Effector memory CD4-positive, alpha-beta T cell (primary cell): ENCODE data around the gene ZNF385D.

ENCODE experiments used
- DNase-seq, 3 donors: peaks; one replicate each; pipeline ENCODE4 v3.0.0-alpha.2; 2020
- H3K27ac ChIP-seq: 2 replicates; pipeline ENCODE4 v1.7.0; 2013; ENCODE audit warnings: mild to moderate bottlenecking, low read length, moderate library complexity; ENCODE audit not compliant: insufficient read depth, poor library complexity, severe bottlenecking
- H3K27me3 ChIP-seq: replicated peaks from 2 replicates; pipeline ENCODE4 v1.7.0; 2013; ENCODE audit warnings: mild to moderate bottlenecking, low read length; ENCODE audit not compliant: insufficient read depth, control insufficient read depth, poor library complexity, severe bottlenecking
- H3K36me3 ChIP-seq: 2 replicates; pipeline ENCODE4 v1.7.0; 2013; ENCODE audit warnings: mild to moderate bottlenecking, low read length, moderate library complexity; ENCODE audit not compliant: control insufficient read depth, insufficient read depth
- H3K4me1 ChIP-seq: 2 replicates; pipeline ENCODE4 v1.7.0; 2013; ENCODE audit warnings: low read length, mild to moderate bottlenecking; ENCODE audit not compliant: control insufficient read depth, insufficient read depth, poor library complexity, severe bottlenecking
- H3K4me3 ChIP-seq: 2 replicates; pipeline ENCODE4 v1.7.0; 2013; ENCODE audit warnings: low read length, low read depth, mild to moderate bottlenecking; ENCODE audit not compliant: insufficient read depth, poor library complexity, severe bottlenecking
- H3K9me3 ChIP-seq: 2 replicates; pipeline ENCODE4 v1.7.0; 2013; ENCODE audit warnings: mild to moderate bottlenecking, low read length, moderate library complexity; ENCODE audit not compliant: control insufficient read depth

ZNF385D gene

DNA sequence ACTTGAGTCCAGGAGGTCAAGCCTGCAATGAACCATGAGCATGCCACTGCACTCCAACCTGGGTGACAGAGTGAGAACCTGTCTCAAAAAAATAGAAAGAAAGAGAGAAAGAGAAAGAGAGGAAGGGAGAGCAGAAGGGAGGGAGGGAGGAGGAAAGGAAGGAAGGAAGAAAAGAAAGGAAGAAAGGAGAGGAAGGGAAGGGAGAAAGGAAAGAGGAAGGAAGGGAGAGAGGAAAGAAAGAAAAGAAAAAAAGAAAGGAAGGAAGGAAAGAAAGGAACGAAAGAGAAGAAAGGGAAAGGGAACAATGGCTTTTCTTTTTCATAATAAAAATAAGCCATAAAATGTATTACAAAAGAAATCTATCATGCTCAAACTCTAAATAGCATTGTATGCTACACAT lies 116.9 kb downstream of the ZNF385D start:
- Histone ChIP-seq H3K4me1 (no peaks in the 10 kb centered on the region), H3K9me3 (no peaks in the 10 kb centered on the region), H3K27me3 (no peaks in the 10 kb centered on the region), H3K27ac (no peak overlapping the region), H3K4me3 (no peak overlapping the region), H3K36me3 (no peaks in the 10 kb centered on the region)
- no peak for DNase-seq

DNA sequence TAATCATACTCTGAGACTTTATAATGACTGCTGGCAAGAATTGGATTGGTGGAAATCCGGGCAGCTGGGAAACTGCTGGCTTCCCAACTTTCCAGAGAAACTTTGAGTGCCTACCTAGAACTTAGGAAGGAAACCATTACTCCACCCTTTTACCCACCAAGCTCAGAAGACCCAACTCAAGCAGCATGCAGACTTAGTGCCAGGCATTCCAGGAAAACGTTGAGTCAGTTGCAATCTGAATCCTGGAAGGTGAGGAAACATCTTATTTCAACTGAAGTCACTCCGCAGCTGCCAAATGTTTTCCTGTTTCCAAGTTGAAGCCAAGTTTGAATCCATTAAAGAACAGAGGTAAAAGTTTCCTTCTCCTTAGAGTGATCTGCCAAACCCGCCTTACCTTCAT lies 126.5 kb downstream of the ZNF385D start:
- H3K27me3 ChIP-seq: no peaks in the 10 kb centered on the region
- H3K9me3 ChIP-seq: no peaks in the 10 kb centered on the region
- no peak for DNase-seq
- no peaks in the 10 kb centered on the region for H3K4me1 ChIP-seq
- no peak overlapping the region for H3K4me3 ChIP-seq
- no peaks in the 10 kb centered on the region for H3K36me3 ChIP-seq
- H3K27ac ChIP-seq: no peak overlapping the region

DNA sequence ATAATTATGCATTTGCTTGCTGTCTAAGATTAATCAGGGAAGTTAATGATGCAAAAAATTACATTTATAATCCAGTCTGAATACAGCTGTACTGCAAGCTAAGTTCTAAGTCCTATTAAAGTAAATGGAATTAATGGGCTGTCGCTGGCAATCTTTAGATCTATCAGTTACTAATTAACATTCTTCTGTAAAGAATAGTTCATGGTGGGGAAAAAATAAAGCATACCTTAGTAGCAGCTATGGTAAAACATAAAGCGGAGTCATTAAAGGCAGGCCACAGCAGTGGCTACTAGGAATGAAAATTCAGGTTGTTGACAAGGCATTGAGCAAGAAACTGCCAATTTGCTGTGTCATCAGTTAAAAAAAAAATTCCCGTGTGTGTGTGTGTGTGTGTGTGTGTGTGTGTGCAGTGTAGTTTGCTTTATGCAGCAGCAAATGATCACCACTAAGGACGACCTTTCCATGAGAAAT lies 129.8 kb downstream of the ZNF385D start:
- Histone ChIP-seq H3K4me3 (no peak overlapping the region), H3K4me1 (no peaks in the 10 kb centered on the region), H3K9me3 (no peaks in the 10 kb centered on the region), H3K27me3 (no peaks in the 10 kb centered on the region), H3K27ac (no peak overlapping the region), H3K36me3 (no peaks in the 10 kb centered on the region)
- no peak for DNase-seq

DNA sequence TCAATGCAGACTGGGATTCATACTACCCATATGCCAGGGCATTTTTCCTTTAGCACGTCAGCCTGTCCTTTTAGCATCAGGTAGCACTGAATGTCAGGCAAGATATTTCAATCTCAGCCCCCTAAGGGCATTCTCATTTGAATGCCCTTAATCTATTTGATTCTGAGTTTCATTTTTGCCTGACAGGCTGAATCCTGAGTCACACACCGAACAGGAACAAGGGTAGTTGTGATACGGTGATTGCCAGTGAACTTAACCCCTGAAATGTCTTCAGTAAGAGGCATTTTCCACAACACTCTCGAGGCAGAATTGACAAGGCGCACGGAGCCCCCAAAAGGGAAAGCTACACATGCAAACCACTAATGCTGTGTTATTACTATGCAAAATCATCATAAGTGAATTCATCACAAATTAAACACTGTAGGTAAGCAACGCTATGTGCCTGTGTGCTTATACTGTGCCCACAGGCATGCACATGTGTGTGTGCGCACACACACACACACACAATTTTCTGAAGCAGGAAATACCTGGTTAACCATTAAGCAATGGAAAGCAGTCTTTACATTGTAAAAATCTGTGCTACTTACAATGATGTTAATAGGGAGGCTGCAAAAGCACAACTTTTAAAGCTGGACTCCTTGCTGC lies 130.4 kb downstream of the ZNF385D start:
- H3K4me3 ChIP-seq: no peak overlapping the region
- H3K36me3 ChIP-seq: no peaks in the 10 kb centered on the region
- H3K9me3 ChIP-seq: no peaks in the 10 kb centered on the region
- no peaks in the 10 kb centered on the region for H3K4me1 ChIP-seq
- H3K27ac ChIP-seq: no peak overlapping the region
- H3K27me3 ChIP-seq: no peaks in the 10 kb centered on the region
- DNase-seq: no peak

DNA sequence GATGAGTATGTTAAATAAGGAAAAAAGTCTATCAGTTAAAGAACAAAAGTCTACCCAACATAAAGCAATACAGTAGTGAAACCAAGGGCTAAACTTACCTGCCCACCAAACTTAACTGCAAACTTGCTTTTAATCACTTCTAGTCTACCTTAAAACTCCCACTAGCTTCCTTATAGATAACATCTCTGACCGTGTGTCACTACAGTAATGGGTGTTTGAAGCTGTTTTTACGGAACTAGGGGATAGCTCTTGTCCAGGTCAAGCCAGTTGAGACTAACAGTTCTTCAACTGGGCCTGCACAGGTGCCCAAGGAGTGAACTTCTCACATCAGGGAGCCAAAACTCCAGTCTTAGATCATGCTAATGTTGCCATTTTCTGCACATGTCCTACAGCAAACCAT lies 132.3 kb downstream of the ZNF385D start:
- Histone ChIP-seq H3K27me3 (no peaks in the 10 kb centered on the region), H3K27ac (no peak overlapping the region), H3K9me3 (no peaks in the 10 kb centered on the region), H3K4me3 (no peak overlapping the region), H3K4me1 (no peaks in the 10 kb centered on the region), H3K36me3 (no peaks in the 10 kb centered on the region)
- no peak for DNase-seq

DNA sequence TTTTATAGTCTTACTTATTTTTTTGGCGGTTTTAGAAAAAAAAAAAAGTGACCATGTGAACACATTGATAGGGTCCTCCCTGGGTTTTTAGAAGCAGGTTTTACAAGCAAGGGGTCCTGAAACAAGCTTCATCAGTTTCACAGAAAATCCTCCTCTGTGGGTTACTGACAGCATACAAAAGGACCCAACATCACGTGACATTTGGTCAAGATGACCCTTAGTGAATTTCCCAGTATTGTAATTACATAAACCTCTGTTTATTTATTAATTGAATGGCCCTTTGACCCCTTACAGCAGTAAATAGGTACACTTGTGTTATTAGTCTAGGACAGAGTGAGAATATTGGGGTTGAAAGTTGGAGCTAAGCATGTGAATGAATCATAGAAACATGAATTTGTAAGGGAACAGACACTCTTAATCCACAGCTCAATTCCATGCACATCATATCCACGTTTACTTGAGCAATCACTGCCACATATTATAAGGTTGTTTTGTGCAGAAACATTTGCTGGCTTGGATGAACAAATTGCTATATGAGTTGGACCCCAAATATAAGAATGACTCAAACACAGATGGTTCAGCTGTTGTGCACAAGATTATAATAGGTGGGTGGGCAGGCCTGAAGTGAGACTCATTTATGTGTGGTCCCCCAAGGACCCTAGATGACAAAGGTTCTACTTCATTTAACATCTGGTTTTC lies 137.5 kb downstream of the ZNF385D start:
- DNase-seq: no peak
- Histone ChIP-seq H3K4me3 (no peak overlapping the region), H3K27me3 (no peaks in the 10 kb centered on the region)

DNA sequence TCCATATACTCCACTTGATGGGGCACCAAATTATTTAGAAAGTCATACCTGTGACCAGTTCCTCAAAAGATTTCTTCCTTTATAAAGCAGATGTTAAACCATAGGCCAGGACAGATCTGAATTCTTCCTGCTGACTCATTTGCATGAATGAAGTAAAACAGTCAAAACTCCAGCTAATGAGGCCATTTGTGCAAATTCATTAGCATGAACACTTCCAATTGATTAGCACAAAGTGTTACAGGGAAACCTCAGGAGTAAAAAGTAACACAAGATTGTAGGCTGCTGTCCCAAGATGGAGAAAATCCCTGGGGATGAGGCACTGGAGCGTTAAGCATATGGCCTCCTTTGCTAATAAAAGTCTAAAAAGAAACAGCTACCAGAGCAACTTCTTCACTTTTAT lies 149.8 kb downstream of the ZNF385D start:
- Histone ChIP-seq H3K4me3 (no peak overlapping the region), H3K9me3 (no peaks in the 10 kb centered on the region), H3K36me3 (no peaks in the 10 kb centered on the region), H3K27ac (no peak overlapping the region), H3K4me1 (no peaks in the 10 kb centered on the region), H3K27me3 (no peaks in the 10 kb centered on the region)
- DNase-seq: no peak

More for the DNA sequence above, 137.5 kb downstream of the ZNF385D start:
- no peaks in the 10 kb centered on the region for H3K36me3 ChIP-seq
- no peaks in the 10 kb centered on the region for H3K9me3 ChIP-seq
- no peak overlapping the region for H3K27ac ChIP-seq
- no peaks in the 10 kb centered on the region for H3K4me1 ChIP-seq

DNA sequence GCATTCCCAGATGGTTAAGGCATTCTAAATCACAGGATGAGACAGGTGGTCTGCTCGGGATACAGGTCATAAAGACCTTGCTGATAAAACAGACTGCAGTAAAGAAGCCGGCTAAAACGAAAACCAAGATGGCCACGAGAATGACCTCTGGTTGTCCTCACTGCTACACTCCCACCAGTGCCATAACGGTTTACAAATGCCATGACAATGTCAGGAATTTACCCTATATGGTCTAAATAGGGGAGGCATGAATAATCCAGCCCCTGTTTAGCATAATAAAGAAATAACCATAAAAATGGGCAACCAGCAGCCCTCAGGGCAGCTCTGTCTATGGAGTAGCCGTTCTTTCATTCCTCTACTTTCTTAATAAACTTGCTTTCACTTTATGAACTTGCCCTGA lies 151.1 kb downstream of the ZNF385D start:
- no peak overlapping the region for H3K4me3 ChIP-seq
- H3K27ac ChIP-seq: no peak overlapping the region

DNA sequence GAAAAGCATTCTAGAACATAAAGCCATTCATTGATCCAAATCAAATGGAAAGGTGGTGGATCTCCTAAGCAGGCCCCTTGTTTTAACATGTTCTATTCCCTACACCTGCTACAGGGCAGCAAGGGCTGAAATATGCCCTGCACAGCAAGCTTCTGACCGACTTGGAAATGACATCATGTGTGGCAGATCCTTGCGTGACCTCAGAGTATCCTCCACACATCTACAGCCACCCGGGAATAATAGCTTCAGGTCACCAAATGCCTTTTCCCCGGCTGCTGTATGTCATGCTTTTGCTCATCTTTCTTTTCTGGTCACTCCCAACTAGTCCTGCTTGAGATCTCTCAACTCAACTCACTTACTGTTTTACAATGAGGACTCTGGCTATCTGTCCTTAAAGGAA lies 158.2 kb downstream of the ZNF385D start:
- Histone ChIP-seq H3K4me1 (no peaks in the 10 kb centered on the region), H3K27me3 (no peaks in the 10 kb centered on the region), H3K9me3 (no peaks in the 10 kb centered on the region), H3K4me3 (no peak overlapping the region), H3K27ac (no peak overlapping the region), H3K36me3 (no peaks in the 10 kb centered on the region)
- DNase-seq: no peak

More for the DNA sequence above, 151.1 kb downstream of the ZNF385D start:
- no peaks in the 10 kb centered on the region for H3K36me3 ChIP-seq
- H3K27me3 ChIP-seq: no peaks in the 10 kb centered on the region
- H3K4me1 ChIP-seq: no peaks in the 10 kb centered on the region
- no peak for DNase-seq
- H3K9me3 ChIP-seq: no peaks in the 10 kb centered on the region

DNA sequence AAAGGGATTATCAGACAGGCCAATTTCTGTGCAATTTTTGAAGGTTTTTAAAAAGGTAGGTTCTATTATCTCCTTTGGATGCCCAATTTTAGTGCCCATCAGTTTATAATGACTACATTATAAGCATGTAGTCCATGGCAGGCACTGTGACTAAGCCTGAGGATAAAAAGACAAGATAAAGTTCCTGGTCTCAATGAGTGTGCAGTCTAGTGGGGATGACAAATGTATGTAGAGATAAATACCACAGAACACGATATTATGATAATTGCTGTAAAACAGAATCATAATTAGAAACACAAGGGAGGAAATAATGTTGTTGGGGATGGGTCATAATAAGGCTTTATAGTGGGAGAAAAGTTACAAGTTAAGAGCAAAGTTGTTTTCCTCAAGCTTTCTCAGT lies 163.1 kb downstream of the ZNF385D start:
- no peak for DNase-seq
- no peaks in the 10 kb centered on the region for H3K27me3 ChIP-seq
- no peaks in the 10 kb centered on the region for H3K36me3 ChIP-seq
- no peak overlapping the region for H3K27ac ChIP-seq
- no peaks in the 10 kb centered on the region for H3K4me1 ChIP-seq
- H3K9me3 ChIP-seq: no peaks in the 10 kb centered on the region
- H3K4me3 ChIP-seq: no peak overlapping the region
